H4 (cell line): Measurements from ENCODE around the gene FETUB. TPM values are rescaled to one million over a fixed set of nuclear protein-coding genes. Genes with fewer than 3 reads are reported as not detected.
A peak's percentile ranks its signal among the peaks of the same experiment; 100 is the strongest.

Source experiments
- DNase-seq: peaks from one replicate; pipeline ENCODE4 v3.0.0-alpha.2; 2015; ENCODE audit warnings: low spot score
- total RNA-seq: library from RNA; depleted of rRNA; stranded (reverse); fragments of >200 nt; shearing (Covaris generic); gene quantifications from 2 replicates; pipeline ENCODE4 v1.2.3, GENCODE V29; 2014; rRNA removed

FETUB gene
- total RNA-seq = not detected in 2 replicates

GRCh38 chr3:186639778-186640472 is at the start of gene FETUB:
Gene FETUB (plus strand): TSS chr3:186640399. CDS start chr3:186640461, 62 bp downstream.
- no peak for DNase-seq

- DNase-seq = no peak
These were observed 49.5 kb upstream of the FETUB start for GRCh38 chr3:186590580-186591295.

- no peak for DNase-seq
These were observed 47.5 kb upstream of the FETUB start for GRCh38 chr3:186592682-186593081.

GRCh38 chr3:186593862-186594261 is 46.3 kb upstream of the FETUB start:
- no peak for DNase-seq

GRCh38 chr3:186594591-186595113 is 45.5 kb upstream of the FETUB start:
- no peak for DNase-seq

- DNase-seq = peak; percentile 63
These were observed 43.5 kb upstream of the FETUB start for GRCh38 chr3:186596568-186597287.

GRCh38 chr3:186598108-186598784 is 42.0 kb upstream of the FETUB start:
- DNase-seq = peak; percentile 98

- DNase-seq = no peak
These were observed 41.4 kb upstream of the FETUB start for GRCh38 chr3:186598794-186599141.

- DNase-seq = no peak
These were observed 40.9 kb upstream of the FETUB start for GRCh38 chr3:186599142-186599784.

- no peak for DNase-seq
These were observed 40.4 kb upstream of the FETUB start for GRCh38 chr3:186599785-186600166.

- no peak for DNase-seq
These were observed 39.3 kb upstream of the FETUB start for GRCh38 chr3:186600896-186601295.

- no peak for DNase-seq
These were observed 37.0 kb upstream of the FETUB start for GRCh38 chr3:186603159-186603558.

GRCh38 chr3:186605078-186605477 is 35.1 kb upstream of the FETUB start:
- no peak for DNase-seq

GRCh38 chr3:186605561-186606545 is 34.3 kb upstream of the FETUB start:
- no peak for DNase-seq

- DNase-seq = no peak
These were observed 31.5 kb upstream of the FETUB start for GRCh38 chr3:186608624-186609215.

GRCh38 chr3:186609247-186609868 is 30.8 kb upstream of the FETUB start:
- DNase-seq = peak; percentile 53

- no peak for DNase-seq
These were observed 28.1 kb upstream of the FETUB start for GRCh38 chr3:186612065-186612464.

GRCh38 chr3:186612721-186613636 is 27.2 kb upstream of the FETUB start, which contains the start of gene AHSG:
Gene AHSG (plus strand): TSS chr3:186613060. CDS start chr3:186613142, 82 bp downstream.
- no peak for DNase-seq
